ENCODE measurements around the gene IL27RA.

IL27RA gene

DNA sequence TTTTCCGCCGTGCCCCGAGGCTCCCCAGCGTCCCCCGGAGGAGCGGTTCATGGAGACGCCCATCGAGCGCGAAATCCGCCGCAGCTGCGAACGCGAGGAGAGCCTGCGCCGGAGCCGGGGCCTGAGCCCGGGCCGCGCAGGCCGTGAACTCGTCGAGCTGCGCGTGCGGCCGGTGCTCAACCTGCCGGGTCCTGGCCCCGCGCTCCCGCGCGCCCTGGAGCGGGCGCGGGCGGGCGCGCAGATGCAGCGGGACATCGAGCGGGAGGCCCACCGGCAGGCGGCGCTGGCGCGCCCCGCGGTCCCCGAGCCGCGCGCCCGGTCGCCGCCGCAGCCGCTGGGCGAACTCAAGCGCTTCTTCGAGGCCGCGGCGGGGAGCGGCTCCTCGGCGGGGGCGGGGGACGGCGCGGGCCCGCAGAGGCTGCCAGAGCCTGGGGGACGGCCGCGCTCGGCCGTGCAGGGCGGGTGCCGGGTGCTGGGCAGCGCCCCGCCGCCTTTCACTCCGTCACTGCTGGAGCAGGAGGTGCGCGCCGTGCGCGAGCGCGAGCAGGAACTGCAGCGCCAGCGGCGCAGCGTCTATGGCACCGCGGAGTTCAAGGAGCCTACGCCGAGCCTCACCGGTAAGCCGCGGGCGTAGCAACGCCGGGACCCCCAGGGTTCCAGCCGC is 41.8 kb downstream of the IL27RA start:
- Mint-ChIP-seq H3K27ac (peak overlapping the region; percentile 67 to 81 (median 76)), H3K9me3 (no peaks in the 10 kb centered on the region), H3K4me1 (peaks cover 4% of the 10 kb centered on the region), H3K36me3 (ENCODE audit: low read depth) (no peaks in the 10 kb centered on the region), H3K4me3 (peak overlapping the region; percentile 96 to 97 (median 96)), H3K27me3 (ENCODE audit: low read depth) (peaks cover 8% of the 10 kb centered on the region)
- TF ChIP-seq, protein P1, sequence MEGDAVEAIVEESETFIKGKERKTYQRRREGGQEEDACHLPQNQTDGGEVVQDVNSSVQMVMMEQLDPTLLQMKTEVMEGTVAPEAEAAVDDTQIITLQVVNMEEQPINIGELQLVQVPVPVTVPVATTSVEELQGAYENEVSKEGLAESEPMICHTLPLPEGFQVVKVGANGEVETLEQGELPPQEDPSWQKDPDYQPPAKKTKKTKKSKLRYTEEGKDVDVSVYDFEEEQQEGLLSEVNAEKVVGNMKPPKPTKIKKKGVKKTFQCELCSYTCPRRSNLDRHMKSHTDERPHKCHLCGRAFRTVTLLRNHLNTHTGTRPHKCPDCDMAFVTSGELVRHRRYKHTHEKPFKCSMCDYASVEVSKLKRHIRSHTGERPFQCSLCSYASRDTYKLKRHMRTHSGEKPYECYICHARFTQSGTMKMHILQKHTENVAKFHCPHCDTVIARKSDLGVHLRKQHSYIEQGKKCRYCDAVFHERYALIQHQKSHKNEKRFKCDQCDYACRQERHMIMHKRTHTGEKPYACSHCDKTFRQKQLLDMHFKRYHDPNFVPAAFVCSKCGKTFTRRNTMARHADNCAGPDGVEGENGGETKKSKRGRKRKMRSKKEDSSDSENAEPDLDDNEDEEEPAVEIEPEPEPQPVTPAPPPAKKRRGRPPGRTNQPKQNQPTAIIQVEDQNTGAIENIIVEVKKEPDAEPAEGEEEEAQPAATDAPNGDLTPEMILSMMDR (IDR thresholded peaks at IDR 0.05; ENCODE audit: unreplicated experiment in 3 of 3), result peak; percentile 25 to 35 (median 25)

DNA sequence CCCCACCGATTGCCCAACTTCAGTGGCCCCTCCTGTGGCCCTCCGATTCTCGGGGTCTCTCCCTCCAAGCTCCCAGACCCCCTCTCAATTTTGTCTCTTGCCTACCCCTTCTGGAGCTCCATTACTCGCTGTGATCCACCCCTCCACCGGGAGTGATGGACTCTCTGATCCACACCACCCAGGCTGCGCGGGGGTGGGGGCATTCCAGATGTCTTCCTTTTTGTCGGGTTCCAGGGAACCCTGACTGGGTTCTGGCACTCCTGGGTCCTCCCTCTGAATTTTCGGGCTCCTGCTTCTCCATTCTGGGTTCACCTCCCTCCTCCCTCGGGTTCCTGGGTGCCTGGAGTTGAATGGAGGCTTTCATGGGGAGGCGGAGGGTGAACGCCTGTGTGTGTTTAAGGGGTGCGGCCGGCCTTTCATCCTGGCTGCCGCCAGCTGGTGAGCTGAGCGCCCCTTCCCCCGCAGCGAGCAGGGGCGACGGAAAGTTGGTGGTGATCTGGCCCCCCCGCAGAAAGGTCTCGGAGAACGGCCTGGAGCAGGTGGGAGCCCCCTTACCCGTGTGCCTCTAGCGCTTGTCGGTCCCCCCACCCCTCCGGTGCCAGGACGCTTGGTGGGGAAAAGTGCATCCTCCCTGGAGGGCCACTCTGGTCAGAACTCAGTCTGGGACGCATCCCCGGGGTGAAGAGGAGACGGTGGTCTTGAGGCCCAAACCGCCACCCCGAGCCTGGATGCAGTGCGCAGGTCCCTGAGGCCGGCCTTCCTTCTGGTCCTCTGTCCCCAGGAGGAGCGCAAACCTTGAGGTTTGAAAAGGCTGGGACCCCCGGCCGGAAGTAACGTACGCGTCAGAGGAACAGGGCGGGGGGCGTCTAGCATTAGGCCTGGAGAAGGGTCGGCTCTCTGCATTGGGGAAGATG is 42.6 kb downstream of the IL27RA start:
- Mint-ChIP-seq H3K4me1 (peaks cover 4% of the 10 kb centered on the region), H3K9me3 (no peaks in the 10 kb centered on the region), H3K27ac (peak overlapping the region; percentile 67 to 90 (median 83)), H3K4me3 (peak overlapping the region; percentile 96 to 97 (median 96)), H3K27me3 (ENCODE audit: low read depth) (peaks cover 8% of the 10 kb centered on the region), H3K36me3 (ENCODE audit: low read depth) (no peaks in the 10 kb centered on the region)
- TF ChIP-seq, protein P1 (IDR thresholded peaks at IDR 0.05; ENCODE audit: unreplicated experiment in 3 of 3), result no peak

DNA sequence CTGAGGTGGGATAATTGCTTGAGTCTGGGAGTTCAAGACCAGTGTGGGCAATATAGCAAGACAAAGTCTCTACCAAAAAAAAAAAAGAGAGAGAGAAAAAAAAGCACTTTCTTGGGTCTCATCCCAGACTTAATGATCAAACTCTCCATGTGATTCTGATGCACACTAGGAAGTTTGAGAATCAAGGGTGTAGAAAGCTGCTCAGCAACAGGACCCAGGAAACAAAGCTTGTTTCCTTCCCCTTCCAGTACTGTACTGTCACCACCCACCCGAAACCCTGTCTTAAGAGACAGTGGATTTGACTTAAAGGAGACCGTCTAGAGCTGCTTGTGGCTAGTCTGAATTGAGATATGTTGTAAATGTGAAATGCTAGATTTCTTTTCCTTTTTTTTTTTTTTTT is 46.8 kb downstream of the IL27RA start:
- H3K27ac Mint-ChIP-seq, result no peak overlapping the region
- peaks cover 23% of the 10 kb centered on the region for H3K4me1 Mint-ChIP-seq
- peak overlapping the region; percentile 21 to 70 (median 55) for H3K4me3 Mint-ChIP-seq
- H3K36me3 Mint-ChIP-seq (ENCODE audit: low read depth), result no peaks in the 10 kb centered on the region
- TF ChIP-seq, protein P1 (IDR thresholded peaks at IDR 0.05; ENCODE audit: unreplicated experiment in 3 of 3), result no peak
- H3K27me3 Mint-ChIP-seq (ENCODE audit: low read depth), result peaks cover 8% of the 10 kb centered on the region
- H3K9me3 Mint-ChIP-seq, result no peaks in the 10 kb centered on the region

DNA sequence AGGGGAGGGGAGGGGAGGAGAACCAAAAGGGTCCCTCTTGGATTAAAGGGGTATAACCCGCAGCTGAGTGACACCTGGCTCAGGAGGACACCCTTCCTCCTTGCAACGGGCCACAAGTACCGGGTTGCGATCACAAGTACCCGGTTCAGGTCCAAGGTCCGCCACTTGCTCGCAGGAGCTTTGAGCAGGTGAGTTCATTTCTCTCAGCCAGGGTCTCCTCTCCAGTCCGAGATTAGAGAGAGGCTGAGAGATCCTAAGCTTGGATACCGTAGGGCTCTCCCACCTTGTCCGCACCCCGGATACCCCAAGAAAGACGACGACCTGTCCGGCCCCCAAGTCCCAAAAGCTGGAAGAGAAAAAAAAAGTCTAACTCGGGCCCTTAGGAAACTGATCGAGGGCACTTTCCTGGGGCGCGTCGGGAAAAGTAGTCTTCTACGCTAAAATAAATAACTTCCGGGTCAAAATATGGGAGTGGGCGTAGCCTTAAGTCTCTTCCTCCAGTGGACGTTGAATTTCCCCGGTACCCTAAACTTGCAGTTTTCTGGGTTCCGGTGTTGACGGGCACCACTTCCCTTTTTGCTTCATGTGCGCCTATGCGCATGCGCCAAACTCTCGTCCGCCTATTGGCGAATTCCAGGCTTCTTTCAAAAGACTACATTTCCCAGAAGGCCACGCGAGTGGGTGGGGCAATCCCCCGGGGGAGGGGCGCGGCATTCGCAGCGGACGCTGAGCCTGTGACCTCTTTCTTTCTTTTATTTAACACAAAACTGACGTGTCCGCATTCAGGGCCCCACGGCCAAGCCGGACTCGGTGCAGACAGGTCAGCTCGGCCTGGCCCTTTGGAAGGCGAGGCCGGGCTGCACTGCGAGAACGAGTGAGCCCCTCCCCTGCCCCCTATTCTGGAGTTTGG is 49.6 kb downstream of the IL27RA start:
- H3K9me3 Mint-ChIP-seq, result no peaks in the 10 kb centered on the region
- peak overlapping the region; percentile 94 to 97 (median 96) for H3K4me3 Mint-ChIP-seq
- peaks cover 4% of the 10 kb centered on the region for H3K36me3 Mint-ChIP-seq (ENCODE audit: low read depth)
- H3K27me3 Mint-ChIP-seq (ENCODE audit: low read depth), result no peaks in the 10 kb centered on the region
- peak overlapping the region; percentile 88 to 93 (median 89) for H3K27ac Mint-ChIP-seq
- peaks cover 29% of the 10 kb centered on the region for H3K4me1 Mint-ChIP-seq
- TF ChIP-seq, protein P1 (IDR thresholded peaks at IDR 0.05; ENCODE audit: unreplicated experiment in 3 of 3), result no peak

DNA sequence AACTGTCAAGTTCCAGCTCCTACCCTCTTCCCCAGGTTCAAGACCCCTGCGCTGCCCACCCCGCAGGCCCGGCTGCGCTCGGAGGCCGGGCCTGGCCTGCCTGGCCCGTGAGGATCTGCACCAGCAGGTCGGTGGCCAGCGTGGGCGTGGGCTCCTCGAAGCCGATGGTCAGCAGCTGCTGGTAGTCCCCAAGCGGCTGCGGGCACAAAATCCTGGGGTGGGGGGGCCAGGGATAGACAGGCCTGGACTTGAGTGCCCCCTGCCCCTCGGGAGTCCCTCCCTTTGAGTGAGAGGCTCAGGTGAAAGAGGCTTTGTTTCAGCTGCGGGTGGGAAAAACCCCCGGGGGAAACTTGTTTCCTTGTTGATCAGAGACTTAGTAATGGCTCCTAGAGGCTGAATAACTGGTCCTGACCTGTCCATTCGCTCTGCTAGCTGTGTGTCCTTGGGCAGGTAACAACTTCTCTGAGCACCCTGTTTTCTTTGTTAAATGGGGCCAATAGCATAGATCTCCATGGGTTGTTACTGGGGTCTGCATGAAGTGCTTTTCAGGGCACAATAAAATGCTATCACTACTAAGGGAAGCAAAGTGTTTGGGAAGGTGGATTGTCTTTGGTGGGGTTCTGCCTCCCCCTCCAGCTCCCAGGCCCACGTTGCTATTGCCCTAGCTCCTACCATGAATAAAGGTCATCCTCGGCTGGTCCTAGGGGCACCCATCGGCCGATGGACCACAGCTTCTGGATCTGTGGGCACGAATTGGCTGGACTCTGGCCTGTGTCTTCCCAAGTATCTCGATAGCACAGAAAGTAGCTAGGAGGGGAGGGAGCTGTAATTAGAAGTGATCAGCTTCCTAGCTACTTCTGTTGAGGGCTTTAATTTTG is 50.5 kb downstream of the IL27RA start:
- Mint-ChIP-seq H3K36me3 (ENCODE audit: low read depth) (peaks cover 4% of the 10 kb centered on the region), H3K27ac (peak overlapping the region; percentile 88 to 93 (median 89)), H3K27me3 (ENCODE audit: low read depth) (no peaks in the 10 kb centered on the region), H3K4me3 (peak overlapping the region; percentile 94 to 97 (median 96)), H3K9me3 (no peaks in the 10 kb centered on the region), H3K4me1 (peaks cover 29% of the 10 kb centered on the region)
- TF ChIP-seq, protein P1 (IDR thresholded peaks at IDR 0.05; ENCODE audit: unreplicated experiment in 3 of 3), result no peak

All from nephron (organoid).